ENCODE data around the gene EIF4G2. TPM values are rescaled to one million over a fixed set of nuclear protein-coding genes. Genes with fewer than 3 reads are reported as not detected.

The EIF4G2 gene
- total and polyA plus RNA-seq, 10 of the 15 experiments (the other 5 are each of a cell fraction or from before 2014, with no cell fraction given), result 210 to 1,104 (median 713) TPM

DNA sequence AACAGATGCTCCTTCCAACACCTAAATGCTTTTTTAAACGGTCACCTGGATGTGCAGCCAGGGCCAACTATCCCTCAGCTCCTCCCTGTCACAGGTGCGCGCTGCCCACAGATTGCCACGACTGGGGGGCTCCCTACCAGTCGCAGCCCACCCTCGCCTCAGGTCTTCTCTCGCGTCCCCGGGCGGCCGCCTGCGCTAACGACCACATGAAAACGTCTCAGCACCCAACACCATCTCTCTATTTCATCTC lies 48.7 kb upstream of the EIF4G2 start:
- Histone ChIP-seq H3K4me2 (ENCODE audit: control insufficient read depth, insufficient read depth) (peak overlapping the region; percentile 74), H3K9ac (ENCODE audit: control insufficient read depth, insufficient read depth, low read length) (peak overlapping the region; percentile 93), H3K4me3 (peak overlapping the region; percentile 92), H4K20me1 (ENCODE audit: control insufficient read depth, insufficient read depth) (no peaks in the 10 kb centered on the region), H3K9me3 (replicated peaks; ENCODE audit: control insufficient read depth, insufficient read depth, low read length) (no peaks in the 10 kb centered on the region), H3K4me1 (ENCODE audit: control insufficient read depth, insufficient read depth, low read length) (no peaks in the 10 kb centered on the region), H3K36me3 (ENCODE audit: control insufficient read depth in 2 of 2, insufficient read depth in 2 of 2, low read length in 1 of 2) (peaks cover 0 to 22% of the 10 kb centered on the region in 2 experiments; a peak in 3 of 4 replicates), H2AFZ (ENCODE audit: control insufficient read depth, low read depth, low read length) (peak overlapping the region; percentile 84), H3K27me3 (replicated peaks in 1 of 2; ENCODE audit: control insufficient read depth in 2 of 2, insufficient read depth in 2 of 2, low read length in 1 of 2) (no peaks in the 10 kb centered on the region), H3K27ac (ENCODE audit: control insufficient read depth, insufficient read depth) (peak overlapping the region; percentile 87), H3K79me2 (ENCODE audit: control insufficient read depth, insufficient read depth, low read length) (peaks cover 51% of the 10 kb centered on the region)
- DNase-seq (ENCODE audit: low read depth, low spot score), result no peak
- in situ Hi-C loops (cut with MboI), result no loop called here
- TF ChIP-seq FOXM1 (IDR thresholded peaks at IDR 0.05; ENCODE audit: low read depth, low read length) (0 out of 2 replicates have a peak, but pooled peaks have one; percentile 11), RBBP5 (conservative IDR thresholded peaks at IDR 0.05) (no peak), HDGF (IDR thresholded peaks at IDR 0.05) (peak; percentile 9; the same call in 1 of the 2 replicates), SMAD5 (IDR thresholded peaks at IDR 0.05; ENCODE audit: low read depth) (peak; percentile 12; the same call in 1 of the 2 replicates), LARP7 (IDR thresholded peaks at IDR 0.05) (peak; percentile 75; the same call in 1 of the 2 replicates)
- TF ChIP-seq, protein P1, sequence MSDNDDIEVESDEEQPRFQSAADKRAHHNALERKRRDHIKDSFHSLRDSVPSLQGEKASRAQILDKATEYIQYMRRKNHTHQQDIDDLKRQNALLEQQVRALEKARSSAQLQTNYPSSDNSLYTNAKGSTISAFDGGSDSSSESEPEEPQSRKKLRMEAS (IDR thresholded peaks at IDR 0.05; ENCODE audit: low read depth, low read length), result no peak
- ChIA-PET SMC1A (ENCODE audit: uncharacterized antibody, unreplicated experiment) (interaction anchor here (0.9 to 3.1 kb wide), 5 partner anchors 23 to 542 kb away, joined by 3 to 31 read pairs (median 3); partner anchors contain the start of gene EIF4G2), POLR2A (interaction anchor here (0.8 to 3.3 kb wide), 8 partner anchors 8 to 107 kb away, joined by 3 to 87 read pairs (median 5); partner anchors contain the start of genes CTR9 and EIF4G2), CTCF (interaction anchor here (1.3 to 1.9 kb wide), 5 partner anchors 9 to 64 kb away, joined by 3 to 15 read pairs (median 6); partner anchors contain the start of gene EIF4G2), RAD21 (ENCODE audit: unreplicated experiment) (interaction anchor here (1.0 to 3.8 kb wide), 3 partner anchors 48 to 65 kb away, joined by 4 to 32 read pairs (median 6); partner anchors contain the start of gene EIF4G2)
- intact Hi-C loops (cut with micrococcal nuclease; ENCODE audit: unreplicated experiment), result loop anchor here (5.0 to 10.0 kb wide), 3 partner anchors 35 to 987 kb away; partner anchors contain the start of genes CTR9 and USP47
- no TSS peak for BruUV-seq (replicated peaks)
- no peak for FAIRE-seq
- WGBS (ENCODE audit: insufficient coverage, insufficient replicate concordance, low lambda C conversion rate, missing lambda C conversion rate), result under 1% methylated on average over 14 of the region's 14 CpGs
- peak; percentile 29 for ATAC-seq

All from GM12878 (cell line).